ENCODE results near the gene HAUS1.
"Not testable (repeated sequence)": the region's sequence is repeated elsewhere in the genome, so short reads cannot be mapped to it uniquely, and the experiment has no call there.

HAUS1 gene

GRCh38 chr18:46160840-46161239 is 56.7 kb downstream of the HAUS1 start:
- not testable (repeated sequence) for H3K27ac ChIP-seq (ENCODE audit: low read depth, low read length); H3K4me3 ChIP-seq (ENCODE audit: low read depth in 1 of 2, low read length in 2 of 2); H3K36me3 ChIP-seq (ENCODE audit: insufficient read depth, low read length); H3K27me3 ChIP-seq (ENCODE audit: control insufficient read depth in 1 of 2, insufficient read depth in 2 of 2, low read length in 2 of 2); H3K4me1 ChIP-seq (ENCODE audit: insufficient read depth, low read length); H3K9me3 ChIP-seq (ENCODE audit: low read length); H3K9ac ChIP-seq (ENCODE audit: low read length)

DNA sequence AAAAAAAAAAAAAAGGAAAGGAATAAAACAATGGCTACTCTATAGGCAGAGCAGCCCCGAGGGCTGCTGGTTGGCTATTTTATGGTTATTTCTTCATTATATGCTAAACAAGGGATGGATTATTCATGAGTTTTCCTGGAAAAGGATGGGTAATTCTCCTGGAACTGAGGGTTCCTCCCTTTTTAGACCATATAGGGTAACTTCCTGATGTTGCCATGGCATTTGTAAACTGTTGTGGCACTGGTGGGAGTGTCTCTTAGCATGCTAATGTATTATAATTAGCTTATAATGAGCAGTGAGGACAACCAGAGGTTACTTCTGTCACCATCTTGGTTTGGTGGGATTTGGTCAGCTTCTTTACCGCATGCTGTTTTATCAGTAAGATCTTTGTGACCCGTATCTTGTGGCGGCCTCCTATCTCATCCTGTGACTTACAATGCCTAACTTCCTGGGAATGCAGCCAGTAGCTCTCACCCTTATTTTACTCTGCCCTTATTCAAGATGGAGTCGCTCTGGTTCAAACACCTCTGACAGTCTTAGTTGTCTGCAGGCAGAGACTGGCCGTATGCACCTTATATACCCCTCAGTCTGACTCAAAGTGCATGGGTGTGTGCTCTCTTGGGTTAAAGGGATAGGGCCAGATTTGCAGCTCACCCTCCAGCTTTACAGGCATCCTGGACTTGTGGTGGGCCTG is 57.7 kb downstream of the HAUS1 start:
- Histone ChIP-seq H3K4me3 (ENCODE audit: low read depth in 1 of 2, low read length in 2 of 2) (no peak overlapping the region), H3K4me1 (ENCODE audit: insufficient read depth, low read length) (no peaks in the 10 kb centered on the region), H3K27ac (ENCODE audit: low read depth, low read length) (no peak overlapping the region), H3K36me3 (ENCODE audit: insufficient read depth, low read length) (no peaks in the 10 kb centered on the region), H3K27me3 (ENCODE audit: control insufficient read depth in 1 of 2, insufficient read depth in 2 of 2, low read length in 2 of 2) (no peaks in the 10 kb centered on the region), H3K9ac (ENCODE audit: low read length) (no peak overlapping the region), H3K9me3 (ENCODE audit: low read length) (no peaks in the 10 kb centered on the region)

DNA sequence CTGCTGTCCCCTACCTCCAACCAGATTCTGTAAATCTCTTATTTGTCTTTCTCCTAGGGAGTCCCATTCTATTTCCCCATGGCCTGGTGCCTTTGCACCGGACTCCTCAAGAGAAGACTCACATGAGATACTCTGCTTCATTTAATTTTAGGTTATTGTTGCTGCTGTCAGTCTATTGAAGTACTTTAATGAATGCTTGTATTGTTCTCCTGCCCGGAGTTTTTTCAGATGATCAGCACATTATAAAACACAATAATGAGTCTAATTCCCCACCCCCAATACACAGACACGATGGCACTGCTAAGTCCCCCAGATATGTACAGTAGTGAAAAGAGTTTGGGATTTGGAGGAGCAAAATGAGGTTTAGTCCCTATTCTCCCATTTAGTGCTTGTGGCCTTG is 58.9 kb downstream of the HAUS1 start:
- Histone ChIP-seq H3K9me3 (ENCODE audit: low read length) (no peaks in the 10 kb centered on the region), H3K27ac (ENCODE audit: low read depth, low read length) (no peak overlapping the region), H3K36me3 (ENCODE audit: insufficient read depth, low read length) (no peaks in the 10 kb centered on the region), H3K4me3 (ENCODE audit: low read depth in 1 of 2, low read length in 2 of 2) (no peak overlapping the region), H3K27me3 (ENCODE audit: control insufficient read depth in 1 of 2, insufficient read depth in 2 of 2, low read length in 2 of 2) (no peaks in the 10 kb centered on the region), H3K9ac (ENCODE audit: low read length) (no peak overlapping the region), H3K4me1 (ENCODE audit: insufficient read depth, low read length) (no peaks in the 10 kb centered on the region)

- H3K4me3 ChIP-seq (ENCODE audit: low read depth in 1 of 2, low read length in 2 of 2) = no peak overlapping the region
- no peaks in the 10 kb centered on the region for H3K4me1 ChIP-seq (ENCODE audit: insufficient read depth, low read length)
- no peak overlapping the region for H3K27ac ChIP-seq (ENCODE audit: low read depth, low read length)
- H3K9ac ChIP-seq (ENCODE audit: low read length) = no peak overlapping the region
- no peaks in the 10 kb centered on the region for H3K27me3 ChIP-seq (ENCODE audit: control insufficient read depth in 1 of 2, insufficient read depth in 2 of 2, low read length in 2 of 2)
- H3K36me3 ChIP-seq (ENCODE audit: insufficient read depth, low read length) = no peaks in the 10 kb centered on the region
- no peaks in the 10 kb centered on the region for H3K9me3 ChIP-seq (ENCODE audit: low read length)
Measured at GRCh38 chr18:46163941-46164499, 59.8 kb downstream of the HAUS1 start.

GRCh38 chr18:46164502-46164901 is 60.3 kb downstream of the HAUS1 start:
- H3K4me3 ChIP-seq (ENCODE audit: low read depth in 1 of 2, low read length in 2 of 2); H3K4me1 ChIP-seq (ENCODE audit: insufficient read depth, low read length); H3K27ac ChIP-seq (ENCODE audit: low read depth, low read length); H3K36me3 ChIP-seq (ENCODE audit: insufficient read depth, low read length); H3K9ac ChIP-seq (ENCODE audit: low read length); H3K9me3 ChIP-seq (ENCODE audit: low read length); H3K27me3 ChIP-seq (ENCODE audit: control insufficient read depth in 1 of 2, insufficient read depth in 2 of 2, low read length in 2 of 2): not testable (repeated sequence)

DNA sequence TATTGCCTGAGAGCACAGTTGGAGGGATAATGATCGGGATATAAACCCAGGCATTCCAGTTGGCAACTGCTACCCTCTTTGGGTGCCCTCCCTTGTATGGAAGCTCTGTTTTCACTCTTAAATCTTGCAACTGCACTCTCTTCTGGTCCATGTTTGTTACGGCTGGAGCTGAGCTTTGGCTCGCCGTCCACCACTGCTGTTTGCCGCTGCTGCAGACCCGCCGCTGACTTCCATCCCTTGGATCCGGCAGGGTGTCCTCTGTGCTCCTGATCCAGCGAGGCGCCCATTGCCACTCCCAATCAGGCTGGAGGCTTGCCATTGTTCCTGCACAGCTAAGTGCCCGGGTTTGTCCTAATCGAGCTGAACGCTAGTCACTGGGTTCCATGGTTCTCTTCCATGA is 60.7 kb downstream of the HAUS1 start:
- no peak overlapping the region for H3K9ac ChIP-seq (ENCODE audit: low read length)
- H3K4me1 ChIP-seq (ENCODE audit: insufficient read depth, low read length) = no peaks in the 10 kb centered on the region
- H3K27ac ChIP-seq (ENCODE audit: low read depth, low read length) = no peak overlapping the region
- no peaks in the 10 kb centered on the region for H3K27me3 ChIP-seq (ENCODE audit: control insufficient read depth in 1 of 2, insufficient read depth in 2 of 2, low read length in 2 of 2)
- H3K9me3 ChIP-seq (ENCODE audit: low read length) = no peaks in the 10 kb centered on the region
- H3K36me3 ChIP-seq (ENCODE audit: insufficient read depth, low read length) = no peaks in the 10 kb centered on the region
- H3K4me3 ChIP-seq (ENCODE audit: low read depth in 1 of 2, low read length in 2 of 2) = no peak overlapping the region

GRCh38 chr18:46166261-46166970 is 62.2 kb downstream of the HAUS1 start:
- H3K27me3 ChIP-seq (ENCODE audit: control insufficient read depth in 1 of 2, insufficient read depth in 2 of 2, low read length in 2 of 2) = no peaks in the 10 kb centered on the region
- H3K4me3 ChIP-seq (ENCODE audit: low read depth in 1 of 2, low read length in 2 of 2) = no peak overlapping the region
- H3K4me1 ChIP-seq (ENCODE audit: insufficient read depth, low read length) = no peaks in the 10 kb centered on the region

DNA sequence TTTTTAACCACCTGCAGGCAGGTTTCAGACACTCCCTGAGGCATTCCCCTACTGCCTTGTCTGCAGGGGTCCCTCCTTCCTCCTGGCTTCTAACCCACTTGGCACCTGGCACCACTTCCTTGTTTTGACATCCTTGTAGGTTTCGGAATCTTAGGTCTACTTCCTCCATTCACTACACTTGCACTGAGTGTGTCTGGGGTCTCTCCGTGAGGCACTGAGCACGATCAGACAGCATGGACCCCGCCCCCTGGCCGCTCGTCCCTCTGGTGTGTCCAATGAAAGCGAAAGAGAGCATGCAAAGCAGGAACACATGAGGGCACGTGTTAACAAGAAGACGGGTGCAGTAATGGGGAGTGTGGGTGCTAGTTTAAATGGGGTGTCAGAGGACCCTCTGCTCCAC is 63.8 kb downstream of the HAUS1 start:
- H3K9ac ChIP-seq (ENCODE audit: low read length) = no peak overlapping the region
- H3K36me3 ChIP-seq (ENCODE audit: insufficient read depth, low read length) = no peaks in the 10 kb centered on the region
- no peak overlapping the region for H3K27ac ChIP-seq (ENCODE audit: low read depth, low read length)
- no peak overlapping the region for H3K4me3 ChIP-seq (ENCODE audit: low read depth in 1 of 2, low read length in 2 of 2)
- no peaks in the 10 kb centered on the region for H3K27me3 ChIP-seq (ENCODE audit: control insufficient read depth in 1 of 2, insufficient read depth in 2 of 2, low read length in 2 of 2)
- H3K9me3 ChIP-seq (ENCODE audit: low read length) = no peaks in the 10 kb centered on the region
- no peaks in the 10 kb centered on the region for H3K4me1 ChIP-seq (ENCODE audit: insufficient read depth, low read length)

More at GRCh38 chr18:46166261-46166970, 62.2 kb downstream of the HAUS1 start:
- Histone ChIP-seq H3K9me3 (ENCODE audit: low read length) (no peaks in the 10 kb centered on the region), H3K9ac (ENCODE audit: low read length) (no peak overlapping the region), H3K36me3 (ENCODE audit: insufficient read depth, low read length) (no peaks in the 10 kb centered on the region), H3K27ac (ENCODE audit: low read depth, low read length) (no peak overlapping the region)

DNA sequence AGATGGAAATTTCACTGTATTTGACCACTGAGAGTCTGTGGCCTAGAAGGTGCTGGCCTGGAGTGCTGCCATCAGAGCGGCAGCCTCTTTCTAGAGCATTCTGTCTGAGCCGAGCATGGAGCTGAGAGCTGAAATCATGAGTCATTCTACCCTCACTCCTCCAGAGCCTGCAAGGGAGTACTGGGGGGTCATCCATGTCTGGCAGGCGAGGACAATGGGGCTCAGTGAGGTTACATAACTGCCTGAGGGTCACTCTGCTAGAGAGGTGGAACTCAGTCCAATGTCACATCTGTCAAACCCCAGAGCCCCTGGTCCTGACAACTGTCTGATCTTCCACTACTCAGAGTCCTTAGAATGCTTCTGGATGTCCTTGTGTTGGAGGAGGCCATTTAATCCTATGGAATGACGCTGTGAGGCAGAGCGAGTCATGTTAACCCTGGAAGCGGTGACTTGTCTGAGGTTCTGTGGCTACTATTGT is 65.3 kb downstream of the HAUS1 start:
- Histone ChIP-seq H3K27me3 (ENCODE audit: control insufficient read depth in 1 of 2, insufficient read depth in 2 of 2, low read length in 2 of 2) (no peaks in the 10 kb centered on the region), H3K9me3 (ENCODE audit: low read length) (no peaks in the 10 kb centered on the region), H3K27ac (ENCODE audit: low read depth, low read length) (no peak overlapping the region), H3K4me1 (ENCODE audit: insufficient read depth, low read length) (no peaks in the 10 kb centered on the region), H3K36me3 (ENCODE audit: insufficient read depth, low read length) (no peaks in the 10 kb centered on the region), H3K9ac (ENCODE audit: low read length) (no peak overlapping the region), H3K4me3 (ENCODE audit: low read depth in 1 of 2, low read length in 2 of 2) (no peak overlapping the region)

DNA sequence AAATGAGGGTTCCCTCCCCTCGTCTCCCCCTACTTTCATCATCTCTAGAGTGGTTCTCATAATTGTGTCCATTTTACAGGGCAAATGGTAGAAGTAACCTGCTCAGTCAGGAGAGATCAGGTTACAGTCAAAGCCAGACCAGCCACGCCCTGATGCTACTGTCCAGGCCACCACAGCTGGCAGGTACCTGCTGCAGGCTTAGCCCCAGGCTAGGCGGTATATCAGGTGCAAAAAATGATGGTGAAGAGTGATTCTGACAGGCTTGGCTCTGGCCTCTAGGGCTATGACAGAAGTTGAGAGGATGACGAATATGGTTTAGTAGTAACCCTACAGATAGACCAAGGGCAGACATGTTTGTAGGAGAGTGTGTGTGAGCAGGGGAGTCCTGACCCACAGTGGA is 67.1 kb downstream of the HAUS1 start:
- H3K4me3 ChIP-seq (ENCODE audit: low read depth in 1 of 2, low read length in 2 of 2) = no peak overlapping the region
- H3K27ac ChIP-seq (ENCODE audit: low read depth, low read length) = no peak overlapping the region
- H3K9me3 ChIP-seq (ENCODE audit: low read length) = no peaks in the 10 kb centered on the region
- H3K9ac ChIP-seq (ENCODE audit: low read length) = no peak overlapping the region
- H3K27me3 ChIP-seq (ENCODE audit: control insufficient read depth in 1 of 2, insufficient read depth in 2 of 2, low read length in 2 of 2) = no peaks in the 10 kb centered on the region
- peaks cover 11% of the 10 kb centered on the region for H3K4me1 ChIP-seq (ENCODE audit: insufficient read depth, low read length)
- H3K36me3 ChIP-seq (ENCODE audit: insufficient read depth, low read length) = no peaks in the 10 kb centered on the region

- no peaks in the 10 kb centered on the region for H3K36me3 ChIP-seq (ENCODE audit: insufficient read depth, low read length)
- H3K27me3 ChIP-seq (ENCODE audit: control insufficient read depth in 1 of 2, insufficient read depth in 2 of 2, low read length in 2 of 2) = no peaks in the 10 kb centered on the region
- H3K27ac ChIP-seq (ENCODE audit: low read depth, low read length) = peak overlapping the region; percentile 92
- no peaks in the 10 kb centered on the region for H3K9me3 ChIP-seq (ENCODE audit: low read length)
- peak overlapping the region; percentile 80 for H3K9ac ChIP-seq (ENCODE audit: low read length)
- peaks cover 11% of the 10 kb centered on the region for H3K4me1 ChIP-seq (ENCODE audit: insufficient read depth, low read length)
- H3K4me3 ChIP-seq (ENCODE audit: low read depth in 1 of 2, low read length in 2 of 2) = peak overlapping the region; percentile 92 to 99
Measured at GRCh38 chr18:46173393-46174341, 69.5 kb downstream of the HAUS1 start.

All from muscle layer of colon (tissue), 2 donors.